Stimulated activated CD8-positive, alpha-beta memory T cell treated with anti-CD3 and anti-CD28 coated beads, Interleukin-2, amount 100 ng/mL, for 1 hour (primary cell): ENCODE data around the gene RGS19.

ENCODE experiments used
- DNase-seq, 2 donors: peaks; one replicate each; pipeline ENCODE4 v3.0.0-alpha.2; 2020; ENCODE audit warnings: low read depth in 2 of 2

The RGS19 gene

DNA sequence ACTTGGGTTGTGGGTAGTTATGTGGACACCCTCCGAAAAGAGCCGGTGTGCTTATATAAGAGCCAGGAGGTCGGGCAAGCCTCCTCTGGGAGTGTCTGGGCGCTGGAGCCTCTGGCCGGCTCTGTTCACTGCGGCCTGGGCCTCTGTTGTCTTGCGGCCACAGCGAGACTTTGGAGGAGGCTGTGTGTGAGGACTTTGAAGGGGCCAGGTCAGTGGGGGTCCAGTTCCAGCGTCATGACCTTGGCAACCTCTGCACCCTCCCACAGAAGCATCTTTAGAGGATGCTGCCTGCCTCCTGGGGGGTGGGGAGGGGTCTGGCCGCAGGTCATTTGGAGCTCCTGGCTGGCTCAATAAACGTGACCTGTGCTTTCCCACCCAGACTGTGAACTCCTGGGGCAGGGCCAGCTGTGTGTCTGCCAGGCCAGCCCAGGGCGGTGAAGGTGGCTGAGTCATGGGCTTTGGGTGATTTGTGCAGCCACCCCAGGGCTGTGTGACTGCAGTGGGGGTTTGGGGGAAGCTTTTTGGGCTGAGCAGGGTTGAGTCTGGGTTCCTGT, 15.1 kb downstream of the RGS19 start:
- no peak for DNase-seq

DNA sequence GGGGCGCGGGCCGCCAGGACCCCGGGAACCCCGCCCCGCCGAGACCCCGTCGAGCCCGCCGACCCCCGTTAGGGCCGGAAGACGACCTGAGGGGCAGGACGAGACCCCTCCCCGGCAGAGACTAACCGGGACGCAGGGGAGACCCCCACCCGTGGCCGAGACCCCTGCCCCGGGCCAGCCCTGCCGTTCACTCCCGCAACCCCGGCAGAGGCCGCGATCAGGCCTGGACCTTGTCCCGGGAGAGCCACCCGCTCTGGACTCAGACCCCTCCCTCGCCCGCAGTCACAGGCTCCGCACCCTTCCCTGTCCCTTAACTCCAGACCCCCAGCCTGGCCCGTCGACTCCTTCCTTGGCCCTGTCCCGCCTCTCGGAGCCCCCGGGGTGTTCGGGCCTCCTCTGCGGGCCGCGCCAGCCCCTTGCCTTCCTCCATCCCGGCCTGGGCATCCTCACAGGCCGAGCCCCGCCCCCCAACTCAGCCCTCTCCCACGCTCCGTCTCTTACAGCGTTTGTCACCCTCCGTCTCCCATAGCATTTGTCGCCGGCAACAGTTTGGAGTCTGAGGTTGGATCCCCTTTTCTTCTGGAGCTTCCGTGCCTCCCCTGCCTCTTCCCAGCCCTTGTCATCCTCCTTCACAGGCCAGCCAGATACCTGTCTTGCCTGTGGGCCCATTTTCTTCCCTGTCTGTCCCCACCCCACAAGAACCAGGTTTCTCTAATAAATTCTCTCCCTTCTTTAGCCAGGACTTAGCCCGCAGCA, 15.8 kb downstream of the RGS19 start:
- DNase-seq, result no peak

DNA sequence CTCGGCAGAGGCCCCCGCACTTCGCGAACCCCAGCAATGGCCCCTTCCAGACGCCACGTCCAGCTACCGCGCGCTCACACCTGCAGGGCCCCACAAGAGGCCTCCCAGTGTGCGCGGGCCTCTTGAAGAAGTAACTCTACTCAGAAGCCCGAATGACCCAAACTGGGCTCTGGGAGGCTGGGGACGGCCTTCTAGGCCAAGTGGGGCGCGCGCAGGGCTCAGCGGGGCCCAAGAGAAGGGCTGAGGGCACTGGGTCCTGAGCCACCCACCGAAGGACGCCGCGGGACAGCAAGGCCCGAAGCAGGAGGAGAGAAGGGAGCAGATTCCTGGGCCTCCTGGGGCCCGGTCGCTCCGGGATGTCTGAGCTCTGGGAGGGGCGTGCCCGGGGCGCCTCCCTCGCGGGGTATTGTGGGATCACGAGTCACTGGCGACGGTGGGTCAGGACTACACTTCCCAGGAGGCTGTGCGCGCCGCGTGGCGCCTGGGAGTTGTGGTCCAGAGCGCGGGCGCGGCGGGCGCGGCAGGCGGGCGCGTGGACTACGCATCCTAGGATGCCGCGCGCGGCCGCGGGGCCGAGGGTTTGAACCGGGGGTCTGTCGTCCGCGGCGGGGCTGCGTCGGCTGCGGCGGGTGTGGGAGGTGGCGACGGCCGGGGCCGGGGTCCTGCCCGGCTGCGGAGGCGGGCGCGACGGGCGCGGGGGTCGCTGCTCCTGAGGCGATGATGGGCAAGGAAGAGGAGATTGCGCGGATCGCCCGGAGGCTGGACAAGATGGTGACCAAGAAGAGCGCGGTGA, 16.5 kb downstream of the RGS19 start, which contains the start of gene TCEA2:
TSS of gene TCEA2 (plus strand) at position 603 of the 793 bp plus-strand sequence. CDS start at position 718, 115 bp downstream.
- DNase-seq, result peak; percentile 83 to 89

DNA sequence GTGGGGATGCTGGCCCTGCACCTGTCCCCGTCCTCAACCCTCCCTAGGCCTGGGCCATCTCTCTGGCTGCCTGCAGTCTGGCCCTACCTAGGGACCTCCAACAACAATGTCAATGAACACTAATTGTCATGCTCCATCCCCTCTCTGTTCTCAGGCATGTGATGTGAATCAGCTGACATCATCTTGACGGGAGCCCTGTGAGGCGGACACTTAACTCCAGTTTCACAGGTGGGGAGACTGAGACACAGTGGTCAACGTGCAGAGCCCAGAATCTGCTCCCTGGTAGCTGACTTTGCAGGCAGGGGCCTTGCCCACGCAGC, 17.1 kb downstream of the RGS19 start:
- no peak for DNase-seq

DNA sequence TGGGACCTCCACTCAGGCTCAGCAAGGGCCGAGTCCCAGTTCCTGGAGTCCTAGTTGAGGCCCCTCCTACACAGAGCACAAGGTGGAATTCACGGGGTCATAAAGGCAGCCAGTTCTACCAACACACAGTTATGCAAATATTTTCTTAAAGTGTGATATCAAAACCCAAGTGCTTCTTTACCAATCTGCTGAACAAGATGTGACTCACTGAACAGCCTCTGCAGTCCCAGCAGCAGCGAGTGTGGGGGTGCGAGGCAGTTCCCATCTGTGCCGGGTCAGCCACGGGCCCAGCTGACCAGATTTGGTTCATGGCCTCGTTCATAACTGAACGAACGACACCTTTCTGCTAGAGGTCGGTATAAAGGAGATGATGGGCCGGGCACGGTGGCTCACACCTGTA, 20.8 kb downstream of the RGS19 start:
- no peak for DNase-seq

DNA sequence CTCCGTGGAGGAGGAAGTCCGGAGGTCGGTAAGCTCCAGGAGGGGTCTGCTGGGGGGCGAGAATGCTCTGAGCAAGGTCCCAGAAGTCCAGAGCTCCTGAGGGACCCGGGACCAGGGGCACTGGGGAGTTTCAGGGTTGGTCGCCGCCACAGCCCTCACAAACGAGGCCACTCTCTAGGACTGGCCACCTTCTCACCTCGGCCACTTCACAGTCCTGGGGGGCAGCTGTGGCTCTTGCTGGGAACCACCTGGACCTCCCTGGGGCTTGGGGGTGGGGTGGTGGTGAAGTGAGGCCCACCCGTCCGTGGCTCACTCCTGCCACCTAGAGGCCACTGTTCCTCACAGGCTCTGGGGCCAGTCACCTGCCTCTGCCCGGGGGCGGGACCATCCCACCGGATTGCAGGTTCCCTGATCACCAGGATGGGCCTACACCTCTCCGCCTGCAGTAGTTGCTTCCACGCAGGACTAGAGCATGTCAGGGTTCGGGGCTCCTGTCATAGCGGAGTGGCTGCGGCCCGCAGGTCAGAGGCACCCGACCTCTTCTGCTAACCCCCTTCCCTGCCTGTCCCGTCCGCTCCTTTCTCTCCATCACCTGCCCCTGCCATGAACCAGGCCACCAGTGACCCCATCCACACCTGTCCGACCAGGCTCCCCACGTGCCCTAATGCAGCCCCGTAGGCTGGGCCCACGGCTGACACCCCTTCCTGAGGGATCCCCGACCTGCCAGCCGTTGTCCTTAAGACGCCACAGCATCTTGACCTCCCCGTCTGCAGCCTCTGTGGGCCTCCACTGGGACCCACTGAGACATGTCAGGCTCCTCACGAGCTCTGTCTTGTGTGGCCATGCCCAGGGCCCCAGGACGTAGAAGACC, 21.5 kb downstream of the RGS19 start:
- DNase-seq, result peak; percentile 60 to 66

DNA sequence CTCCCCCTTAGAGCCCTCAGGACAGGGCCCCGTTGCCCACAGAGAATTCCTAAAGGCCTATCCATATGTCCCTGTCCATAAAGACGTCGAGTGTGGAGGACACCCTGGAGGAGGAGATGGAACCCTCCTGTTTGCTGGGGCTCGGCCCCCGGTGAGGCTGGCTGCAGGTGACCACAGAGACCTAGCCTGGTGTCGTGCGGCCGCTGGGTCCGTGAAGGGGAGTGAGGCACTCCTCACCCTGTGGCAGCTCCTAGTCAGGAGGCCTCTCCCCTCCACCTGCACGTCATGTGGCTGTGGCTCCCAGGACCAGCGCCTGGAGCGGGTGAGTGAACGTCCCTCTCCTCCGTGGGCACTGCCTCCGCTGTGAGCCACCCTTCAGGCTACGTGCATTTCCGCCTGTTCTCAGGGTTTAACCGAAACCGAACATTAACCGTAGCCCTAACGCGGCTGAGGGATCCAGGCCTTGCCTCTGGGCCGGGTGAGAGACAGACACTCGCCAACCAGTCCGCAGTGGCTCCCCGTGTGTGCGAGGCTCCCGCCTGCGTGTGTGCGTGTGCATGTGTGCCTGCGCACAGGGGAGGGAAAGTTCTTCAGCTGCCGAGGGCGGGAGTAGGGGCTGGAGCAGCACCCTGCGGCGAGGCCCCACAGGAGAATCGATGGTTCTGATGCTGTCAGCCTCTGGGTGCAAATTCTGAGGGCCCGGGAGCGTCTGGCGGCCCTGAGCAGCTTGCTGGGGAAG, 22.3 kb downstream of the RGS19 start:
- no peak for DNase-seq

DNA sequence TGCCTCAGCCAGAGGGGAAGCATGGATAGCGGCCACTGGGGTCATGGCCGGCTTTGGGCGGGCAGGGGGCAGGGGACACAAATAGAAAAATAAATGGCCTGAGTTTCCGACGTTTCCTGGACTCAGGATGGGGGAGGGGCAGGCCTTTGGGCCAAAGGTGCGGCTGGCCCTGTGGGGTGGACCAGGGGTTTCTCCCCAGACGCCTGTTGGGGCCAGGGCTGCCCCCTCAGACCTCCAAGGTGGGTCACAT, 22.8 kb downstream of the RGS19 start:
- no peak for DNase-seq

DNA sequence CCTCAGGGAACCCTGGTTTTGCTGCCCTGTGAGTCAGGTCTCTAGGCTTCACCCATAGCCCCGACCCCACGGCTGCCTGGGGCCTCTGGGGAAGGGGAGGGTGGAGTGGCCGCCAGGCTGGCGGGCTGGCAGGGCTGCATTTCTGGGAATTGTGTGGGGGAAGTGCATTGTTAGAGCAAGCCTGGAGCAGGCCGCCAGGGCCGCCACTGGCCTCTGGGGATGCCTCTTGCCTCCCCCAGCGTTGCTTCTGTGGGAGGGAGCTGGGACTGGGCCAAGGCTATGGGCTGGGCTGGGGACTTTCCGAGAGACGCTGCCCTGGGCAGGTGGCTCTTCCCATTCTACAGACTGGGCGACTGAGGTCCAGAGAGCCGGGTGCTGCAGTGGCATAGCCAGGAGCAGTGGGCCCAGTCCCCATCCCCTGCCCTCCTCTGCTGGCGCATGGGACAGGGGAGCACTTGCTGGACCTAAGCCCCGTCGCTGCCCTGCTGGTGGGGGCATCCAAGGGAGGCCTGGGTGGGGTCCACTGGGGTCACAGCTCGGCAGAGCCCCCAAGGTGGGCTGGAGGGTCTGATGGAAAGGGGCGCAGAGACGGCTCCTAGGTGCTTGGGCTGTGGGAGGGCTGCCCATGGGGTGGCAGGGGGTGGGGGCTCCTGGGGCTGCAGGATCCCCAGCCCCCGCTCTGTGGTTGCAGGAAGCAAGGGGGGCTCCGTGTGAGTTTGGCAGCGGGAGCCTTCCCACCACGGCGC, 23.3 kb downstream of the RGS19 start:
- DNase-seq, result no peak

DNA sequence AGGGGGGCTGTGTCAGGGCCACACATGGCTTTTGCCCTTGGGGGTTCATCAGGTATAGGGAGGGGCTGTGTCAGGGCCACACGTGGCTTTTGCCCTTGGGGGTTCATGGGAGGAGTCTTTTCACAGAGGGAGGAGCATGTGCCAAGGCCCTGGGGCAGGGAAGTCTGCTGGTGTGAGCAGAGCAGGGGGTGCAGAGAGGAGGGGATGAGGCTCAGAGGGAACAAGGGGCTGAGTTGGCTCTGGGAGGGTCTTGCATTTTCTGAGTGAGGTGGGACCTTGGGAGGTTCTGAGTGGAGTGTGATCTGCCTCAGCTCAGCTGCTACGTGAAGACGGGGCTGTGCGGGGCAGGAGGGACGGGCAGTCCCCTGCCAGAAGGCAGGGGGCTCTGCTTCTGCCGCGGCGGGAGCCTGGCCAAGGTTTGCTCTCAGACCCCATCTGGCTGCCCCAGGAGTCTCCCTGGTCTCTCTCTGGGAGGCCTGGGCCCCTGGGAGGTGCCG, 23.9 kb downstream of the RGS19 start:
- no peak for DNase-seq

DNA sequence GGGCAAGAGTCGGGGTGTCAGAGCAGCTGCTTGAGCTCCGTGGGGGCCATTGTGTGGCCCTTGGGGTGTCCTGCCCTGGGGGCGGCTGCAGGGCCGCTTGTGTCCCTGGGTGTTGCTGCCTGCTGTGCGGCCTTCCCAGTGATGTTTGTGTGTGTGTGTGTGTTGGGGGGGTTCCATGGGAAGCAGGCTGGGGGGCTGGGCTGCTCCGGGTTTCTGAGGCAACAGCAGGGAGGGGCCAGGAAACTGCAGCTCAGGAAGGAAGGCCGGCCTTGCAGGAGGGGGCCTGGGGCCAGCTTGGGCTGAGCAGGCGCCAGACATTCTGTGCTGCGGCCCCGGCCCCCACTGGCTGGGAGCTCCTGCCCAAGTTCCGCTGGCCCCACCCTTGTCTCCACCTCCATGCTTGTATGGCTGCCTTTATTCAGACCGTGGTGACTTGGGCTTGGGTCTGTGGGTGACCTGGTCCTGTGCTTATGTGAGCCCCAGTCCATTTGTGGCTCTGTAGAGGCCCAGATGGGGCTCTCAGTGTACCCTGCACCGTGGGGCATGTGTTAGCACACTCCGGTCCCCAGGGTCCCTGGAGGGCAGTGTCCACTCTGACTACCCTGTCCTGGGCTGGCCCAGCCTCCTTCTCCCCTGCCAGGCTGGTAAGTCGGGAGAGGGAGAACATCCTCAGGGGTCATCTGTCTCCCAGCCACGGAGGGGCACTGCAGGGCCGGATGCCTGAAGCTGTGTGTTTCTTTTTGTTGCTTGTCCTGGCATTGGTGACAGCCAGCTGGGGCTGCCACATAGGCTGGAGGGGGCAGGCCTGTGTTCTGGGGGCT, 25.3 kb downstream of the RGS19 start:
- DNase-seq, result no peak

DNA sequence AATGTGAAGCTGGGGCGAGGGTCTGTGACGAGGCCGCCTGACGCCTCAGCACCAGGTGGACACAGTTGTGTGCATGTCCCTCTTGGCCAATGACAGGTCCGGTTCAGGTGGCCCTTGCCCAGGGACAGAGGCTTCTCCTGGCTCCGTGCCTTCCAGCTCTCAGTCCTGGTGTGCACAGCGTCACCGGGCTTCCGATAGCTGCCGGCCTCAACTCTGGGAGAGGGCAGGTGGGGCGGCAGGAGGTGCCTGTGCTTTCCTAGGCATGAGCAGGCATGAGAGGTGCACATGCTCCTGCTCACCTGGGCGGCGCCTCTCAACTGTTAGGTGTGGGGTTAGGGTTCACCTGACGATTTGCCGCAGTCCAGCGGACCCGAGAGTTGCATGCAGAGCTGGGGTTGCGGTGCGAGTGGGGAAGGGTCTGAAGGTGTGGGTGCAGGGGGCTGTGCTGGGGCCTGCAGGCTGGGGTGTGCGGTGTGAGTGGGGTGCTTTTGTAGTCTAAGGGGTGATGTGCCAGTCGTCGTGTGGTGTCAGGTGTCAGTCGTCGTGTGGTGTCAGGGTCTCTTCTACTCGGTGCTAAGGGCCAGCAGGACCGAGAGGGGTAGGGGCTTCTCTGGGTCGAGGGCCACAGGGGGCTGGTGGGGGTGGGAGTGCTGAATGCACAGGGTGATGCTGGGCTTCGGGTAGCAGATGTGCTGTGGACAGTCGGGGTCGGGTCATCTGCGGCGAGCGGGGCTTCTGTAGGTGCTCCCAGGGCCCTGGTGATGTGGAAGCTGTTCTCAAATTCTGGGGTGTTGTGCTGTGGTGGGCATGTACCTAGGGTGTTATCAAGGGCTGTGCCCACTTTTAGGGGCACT, 26.1 kb downstream of the RGS19 start:
- DNase-seq, result no peak

DNA sequence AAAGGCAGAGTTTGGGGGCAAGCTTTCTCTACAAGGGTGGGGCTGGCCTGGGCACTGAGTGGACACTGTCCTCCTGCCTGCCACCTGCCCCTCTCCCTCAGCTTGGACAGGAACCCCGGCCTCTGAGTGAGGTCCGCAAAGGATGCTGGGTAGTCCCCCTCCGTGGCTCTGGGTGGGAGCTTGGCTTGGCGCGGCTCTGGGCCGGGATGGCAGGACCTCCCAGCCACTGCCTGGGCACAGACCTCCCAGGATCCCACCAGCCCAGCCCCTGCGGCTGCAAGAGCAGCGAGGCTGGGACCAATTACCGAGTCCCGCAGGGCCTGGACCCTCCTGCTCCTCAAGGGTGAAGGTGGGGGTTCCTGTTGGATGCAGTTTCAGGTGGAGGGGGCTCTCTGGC, 27.0 kb downstream of the RGS19 start:
- no peak for DNase-seq

DNA sequence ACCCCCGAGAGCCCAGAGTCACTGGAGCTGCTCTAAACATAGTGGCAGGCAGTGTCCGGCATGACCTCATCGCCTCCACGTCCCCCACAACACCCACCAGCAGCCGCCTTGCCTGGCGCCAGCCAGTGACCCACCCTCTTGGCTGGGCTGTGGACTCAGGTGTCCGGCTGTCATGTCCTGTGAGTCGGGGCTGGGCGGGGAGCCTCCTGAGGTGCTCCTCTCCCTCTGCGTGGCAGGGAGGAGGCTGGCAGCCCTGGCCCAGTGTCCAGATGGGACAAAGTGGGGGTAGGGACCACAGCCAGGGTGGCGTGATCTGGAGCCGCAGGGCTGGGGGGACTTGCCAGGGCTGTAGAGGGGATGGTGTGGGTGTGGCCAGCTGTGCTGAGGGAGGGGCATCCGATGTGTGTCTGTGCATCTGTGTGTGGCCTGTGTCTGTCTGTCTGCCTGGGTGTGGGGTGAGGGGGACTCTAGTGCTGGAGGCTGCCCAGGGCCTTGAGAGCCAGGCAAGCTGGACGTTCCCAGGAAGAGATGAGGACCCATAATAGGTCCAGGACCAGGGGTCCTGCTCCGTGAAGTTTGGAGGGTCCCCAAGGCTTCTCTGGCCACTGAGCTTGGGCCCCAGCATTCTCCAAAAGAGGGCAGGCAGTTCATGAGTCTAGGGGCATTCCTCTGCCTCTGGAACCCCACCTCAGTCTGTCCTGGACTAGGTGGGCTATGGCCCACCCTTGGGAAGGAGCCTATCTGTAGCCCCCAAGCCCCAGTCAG, 27.6 kb downstream of the RGS19 start:
- no peak for DNase-seq

DNA sequence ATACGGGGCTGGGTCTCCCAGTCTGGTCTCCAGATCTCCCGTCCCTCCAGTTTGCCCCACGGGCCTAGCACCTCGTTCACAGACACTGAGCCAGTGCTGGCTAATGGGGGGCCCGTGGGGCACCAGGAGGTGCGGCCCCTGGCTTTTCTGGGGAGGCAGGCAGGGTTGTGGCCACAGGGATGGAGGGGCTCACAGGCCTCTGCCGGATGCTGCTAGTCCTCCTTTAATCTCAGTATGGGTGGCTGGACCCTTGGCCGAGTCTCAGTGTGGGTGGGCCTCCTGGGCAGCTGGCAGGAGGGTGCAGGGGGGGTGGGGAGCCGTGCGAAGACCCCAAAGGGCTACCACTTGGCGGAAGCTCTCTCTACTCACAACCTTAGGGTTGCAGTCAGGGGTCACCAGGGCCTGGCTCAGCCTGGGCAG, 28.3 kb downstream of the RGS19 start:
- no peak for DNase-seq

DNA sequence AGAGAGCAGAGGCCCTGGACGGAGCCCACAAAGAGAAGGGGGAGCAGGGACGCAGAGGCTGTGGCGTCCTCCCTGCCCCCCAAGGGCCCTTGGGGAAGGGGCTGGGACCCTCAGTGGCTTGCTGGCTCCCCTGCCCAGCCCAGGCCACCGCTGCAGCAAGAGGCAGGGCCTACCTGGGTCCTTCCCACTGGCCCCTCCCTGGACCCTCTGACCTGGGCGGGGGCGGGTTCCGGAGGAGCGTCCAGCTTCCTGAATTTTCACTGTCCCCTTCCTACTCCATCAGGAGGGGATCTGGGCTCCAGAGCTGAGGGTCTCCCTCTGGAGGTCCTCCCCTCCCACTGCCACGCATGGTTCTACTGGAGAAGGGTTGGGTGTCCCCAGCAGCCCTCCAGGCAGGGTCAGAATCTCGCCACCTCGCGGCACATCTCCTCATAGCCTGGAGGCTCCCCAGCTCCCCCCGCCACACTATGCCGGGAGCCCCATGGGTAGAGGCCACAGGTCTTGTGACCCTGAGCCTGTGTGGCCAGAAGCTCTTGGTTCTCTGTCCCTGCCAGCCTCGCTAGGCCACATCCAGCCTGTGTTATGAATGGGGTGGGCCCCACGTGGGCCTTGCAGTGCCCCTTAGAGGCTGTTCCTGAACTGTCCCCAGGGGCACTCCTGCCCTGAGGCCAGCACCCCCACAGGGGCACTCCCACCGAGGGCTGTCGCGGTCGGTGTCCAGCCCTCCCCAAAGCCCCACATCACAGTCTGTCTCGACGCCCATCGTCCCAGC, 28.9 kb downstream of the RGS19 start:
- DNase-seq, result no peak

DNA sequence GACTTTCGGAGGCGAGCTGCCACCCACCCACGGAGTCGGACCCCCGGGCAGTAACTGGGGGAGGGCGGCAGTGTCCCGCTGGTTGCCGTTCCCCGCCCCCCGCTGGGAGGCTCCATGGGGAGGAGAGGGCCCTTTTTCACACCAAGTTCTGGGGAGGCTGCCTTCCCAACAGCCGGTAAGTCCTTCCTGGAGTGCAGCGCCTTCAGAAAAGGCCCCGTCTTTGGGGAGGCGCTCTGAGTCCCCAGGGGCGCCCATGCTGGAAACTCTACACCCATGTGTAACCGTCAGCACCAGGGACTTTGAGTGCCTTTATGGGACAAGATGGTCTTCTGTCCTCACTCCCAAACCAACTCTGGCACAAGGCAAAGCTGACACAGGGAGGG, 29.4 kb downstream of the RGS19 start:
- DNase-seq, result no peak
